Smooth muscle cell (in vitro differentiated cells): ENCODE data around the gene ANKS3. TPM values are rescaled to one million over a fixed set of nuclear protein-coding genes. Genes with fewer than 3 reads are reported as not detected.

ENCODE experiments used
- DNase-seq: peaks from one replicate; lab custom pipeline; 2025; ENCODE audit not compliant: unreplicated experiment; lab: John Stamatoyannopoulos, UW
- H2AFZ ChIP-seq: fragments of 200-600 bp; sonication (generic); 2 replicates; pipeline ENCODE4 v1.6.0; 2016; ENCODE audit warnings: antibody characterized with exemption, low read depth, mild to moderate bottlenecking
- H3F3A ChIP-seq: fragments of 200-600 bp; sonication (generic); 2 replicates; pipeline ENCODE4 v1.6.0; 2017; ENCODE audit warnings: antibody characterized with exemption, low read depth
- H3K27ac ChIP-seq: fragments of 200-600 bp; sonication (generic); 2 replicates; pipeline ENCODE4 v1.5.1; 2016; ENCODE audit warnings: low read depth, mild to moderate bottlenecking
- H3K27me3 ChIP-seq: fragments of 200-600 bp; sonication (generic); 2 replicates; pipeline ENCODE4 v1.6.1; 2016; ENCODE audit warnings: low read depth, mild to moderate bottlenecking
- H3K36me3 ChIP-seq: fragments of 200-600 bp; sonication (generic); 2 replicates; pipeline ENCODE4 v1.5.1; 2016; ENCODE audit warnings: low read depth
- H3K4me1 ChIP-seq: fragments of 200-600 bp; sonication (generic); 2 replicates; pipeline ENCODE4 v1.5.1; 2016; ENCODE audit warnings: low read depth
- H3K4me2 ChIP-seq: fragments of 200-600 bp; sonication (generic); 2 replicates; pipeline ENCODE4 v1.6.0; 2016; ENCODE audit warnings: mild to moderate bottlenecking
- H3K4me3 ChIP-seq: fragments of 200-600 bp; sonication (generic); 2 replicates; pipeline ENCODE4 v1.5.1; 2016; ENCODE audit warnings: mild to moderate bottlenecking
- H3K79me2 ChIP-seq: fragments of 200-600 bp; sonication (generic); 2 replicates; pipeline ENCODE4 v1.6.0; 2016; ENCODE audit warnings: low read depth, mild to moderate bottlenecking
- H3K9ac ChIP-seq: fragments of 200-600 bp; sonication (generic); 2 replicates; pipeline ENCODE4 v1.6.0; 2016; ENCODE audit warnings: low read depth
- H3K9me3 ChIP-seq: fragments of 200-600 bp; sonication (generic); replicated peaks from 2 replicates; pipeline ENCODE4 v1.5.1; 2016; ENCODE audit warnings: low read depth
- H4K20me1 ChIP-seq: fragments of 200-600 bp; sonication (generic); 2 replicates; pipeline ENCODE4 v1.6.0; 2016; ENCODE audit warnings: low read depth
- WGBS: methylation state at CpG from one replicate; pipeline ENCODE4 v1.1.7; 2016; ENCODE audit warnings: low lambda C conversion rate; 5-methylcytosine and 5-hydroxymethylcytosine counted together
- polyA plus RNA-seq: library from polyadenylated mRNA; unstranded; fragments of >200 nt; fragmentation: Nextera tagmentation; extraction: Ambion mirVana; gene quantifications from 2 replicates; pipeline ENCODE4 v1.2.1, GENCODE V29; 2016
- total RNA-seq: library from RNA; depleted of rRNA; stranded (reverse); fragments of >200 nt; gene quantifications from 2 replicates; pipeline ENCODE4 v1.2.3, GENCODE V29; 2014
- TF ChIP-seq, protein P1 (sequence below): fragments of 200-600 bp; sonication (generic); IDR thresholded peaks from 2 replicates; pipeline ENCODE4 v1.5.1; 2017; ENCODE audit warnings: borderline replicate concordance, mild to moderate bottlenecking, antibody characterized with exemption; ENCODE audit not compliant: insufficient read depth, poor library complexity, severe bottlenecking

Gene ANKS3
- total and polyA plus RNA-seq, 2 experiments from 2014 or later, result 15.3 to 15.6 TPM

DNA sequence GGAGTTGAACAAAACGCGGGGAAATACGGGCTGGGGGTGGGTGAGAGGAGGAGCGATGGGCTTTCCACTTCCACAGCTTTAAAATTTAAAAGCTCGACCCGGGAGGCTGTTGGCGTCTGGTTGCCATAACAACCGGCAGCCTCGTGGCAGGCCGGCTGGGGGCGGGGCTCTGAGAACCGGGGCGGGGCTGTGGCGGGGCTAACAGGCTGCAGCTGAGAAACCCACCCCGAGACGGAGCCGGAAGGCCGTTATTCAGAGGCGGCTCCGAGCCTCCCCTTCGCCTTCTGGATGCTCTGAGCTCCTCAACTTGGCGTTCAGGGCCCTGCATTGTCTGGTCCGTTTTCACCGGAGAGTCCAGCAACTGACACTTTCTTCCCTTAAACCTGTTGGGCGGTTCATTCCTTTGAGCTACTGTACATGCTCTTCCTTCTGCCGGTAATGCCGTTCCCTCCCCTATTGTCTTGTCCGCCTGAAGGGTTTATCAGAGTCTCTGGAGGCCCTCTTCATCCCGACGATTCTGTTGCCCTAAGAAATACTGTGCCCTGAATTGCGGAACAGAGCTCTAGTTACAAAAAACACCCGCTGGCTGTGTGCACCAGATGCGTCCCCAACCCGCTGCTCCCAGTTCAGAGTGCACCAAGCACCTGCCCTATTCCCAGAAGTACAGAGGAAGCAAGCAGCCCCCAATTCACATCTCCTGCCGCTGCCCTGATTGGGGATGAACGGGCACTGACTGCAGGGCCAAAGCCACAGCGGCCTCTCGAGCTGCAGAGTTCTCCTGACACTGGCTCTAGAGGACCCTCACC, 862 bp upstream of the ANKS3 start:
- peak overlapping the region; percentile 80 for H3K9ac ChIP-seq
- no peaks in the 10 kb centered on the region for H3K36me3 ChIP-seq
- peak overlapping the region; percentile 83 for H3K27ac ChIP-seq
- 13% methylated on average over 34 of the region's 38 CpGs for WGBS
- H3K4me3 ChIP-seq, result peak overlapping the region; percentile 79
- H3K4me1 ChIP-seq, result peaks cover 6% of the 10 kb centered on the region
- peak; percentile 69 for DNase-seq
- peaks cover 3% of the 10 kb centered on the region for H3F3A ChIP-seq
- H3K27me3 ChIP-seq, result no peaks in the 10 kb centered on the region
- H4K20me1 ChIP-seq, result no peaks in the 10 kb centered on the region
- peak overlapping the region; percentile 42 for H2AFZ ChIP-seq
- peak overlapping the region; percentile 87 for H3K4me2 ChIP-seq
- H3K79me2 ChIP-seq, result peaks cover 8% of the 10 kb centered on the region
- TF ChIP-seq, protein P1, sequence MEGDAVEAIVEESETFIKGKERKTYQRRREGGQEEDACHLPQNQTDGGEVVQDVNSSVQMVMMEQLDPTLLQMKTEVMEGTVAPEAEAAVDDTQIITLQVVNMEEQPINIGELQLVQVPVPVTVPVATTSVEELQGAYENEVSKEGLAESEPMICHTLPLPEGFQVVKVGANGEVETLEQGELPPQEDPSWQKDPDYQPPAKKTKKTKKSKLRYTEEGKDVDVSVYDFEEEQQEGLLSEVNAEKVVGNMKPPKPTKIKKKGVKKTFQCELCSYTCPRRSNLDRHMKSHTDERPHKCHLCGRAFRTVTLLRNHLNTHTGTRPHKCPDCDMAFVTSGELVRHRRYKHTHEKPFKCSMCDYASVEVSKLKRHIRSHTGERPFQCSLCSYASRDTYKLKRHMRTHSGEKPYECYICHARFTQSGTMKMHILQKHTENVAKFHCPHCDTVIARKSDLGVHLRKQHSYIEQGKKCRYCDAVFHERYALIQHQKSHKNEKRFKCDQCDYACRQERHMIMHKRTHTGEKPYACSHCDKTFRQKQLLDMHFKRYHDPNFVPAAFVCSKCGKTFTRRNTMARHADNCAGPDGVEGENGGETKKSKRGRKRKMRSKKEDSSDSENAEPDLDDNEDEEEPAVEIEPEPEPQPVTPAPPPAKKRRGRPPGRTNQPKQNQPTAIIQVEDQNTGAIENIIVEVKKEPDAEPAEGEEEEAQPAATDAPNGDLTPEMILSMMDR, result no peak
- no peaks in the 10 kb centered on the region for H3K9me3 ChIP-seq

DNA sequence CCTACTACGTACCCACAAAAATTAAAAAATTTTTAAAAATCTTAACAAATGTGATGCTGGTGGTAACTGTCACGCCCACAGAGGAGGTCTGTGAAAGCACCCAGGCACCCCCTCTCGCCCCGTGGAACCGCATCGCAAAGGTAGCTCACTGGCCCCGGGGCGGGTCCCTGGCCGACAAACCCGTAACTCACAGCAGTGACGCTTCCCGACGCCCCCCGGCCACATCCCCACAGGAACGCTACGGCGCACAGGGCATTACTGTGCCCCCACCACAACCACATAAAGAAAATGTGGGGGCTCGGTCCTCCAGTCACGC, 366 bp downstream of the ANKS3 start:
- Histone ChIP-seq H3K79me2 (peaks cover 8% of the 10 kb centered on the region), H4K20me1 (no peaks in the 10 kb centered on the region), H3K4me3 (peak overlapping the region; percentile 79), H3K36me3 (no peaks in the 10 kb centered on the region), H2AFZ (peak overlapping the region; percentile 83), H3K4me2 (peak overlapping the region; percentile 87), H3F3A (peaks cover 3% of the 10 kb centered on the region), H3K27ac (no peak overlapping the region), H3K4me1 (peaks cover 6% of the 10 kb centered on the region), H3K9me3 (no peaks in the 10 kb centered on the region), H3K9ac (peak overlapping the region; percentile 80), H3K27me3 (no peaks in the 10 kb centered on the region)
- TF ChIP-seq, protein P1, result no peak
- WGBS, result 1% methylated on average over 19 of the region's 19 CpGs
- no peak for DNase-seq

DNA sequence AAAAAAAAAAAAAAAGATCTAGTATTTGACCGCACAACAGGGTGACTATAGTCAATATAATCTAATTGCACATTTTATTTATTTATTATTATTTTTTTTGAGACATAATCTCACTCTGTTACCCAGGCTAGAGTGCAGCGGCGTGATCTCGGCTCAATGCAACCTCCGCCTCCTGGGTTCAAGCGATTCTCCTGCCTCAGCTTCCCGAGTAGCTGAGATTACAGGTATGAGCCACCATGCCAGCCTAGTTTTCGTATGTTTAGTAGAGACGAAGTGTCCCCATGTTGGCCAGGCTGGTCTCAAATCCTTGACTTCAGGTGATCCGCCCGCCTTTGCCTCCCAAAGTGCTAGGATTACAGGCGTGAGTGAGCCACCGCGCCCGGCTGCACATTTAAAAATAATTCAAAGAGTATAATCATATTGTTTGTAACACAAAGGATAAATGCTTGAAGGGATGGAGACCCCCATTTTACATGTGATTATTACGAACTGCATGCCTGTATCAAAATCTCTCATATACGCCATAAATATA, 794 bp downstream of the ANKS3 start:
- H3K27me3 ChIP-seq, result no peaks in the 10 kb centered on the region
- peaks cover 3% of the 10 kb centered on the region for H3F3A ChIP-seq
- H3K27ac ChIP-seq, result no peak overlapping the region

More for the DNA sequence above, 794 bp downstream of the ANKS3 start:
- Histone ChIP-seq H3K9ac (peak overlapping the region; percentile 80), H3K4me2 (peak overlapping the region; percentile 87), H3K4me3 (peak overlapping the region; percentile 79), H2AFZ (peak overlapping the region; percentile 83), H3K79me2 (peaks cover 8% of the 10 kb centered on the region), H3K36me3 (no peaks in the 10 kb centered on the region), H3K9me3 (no peaks in the 10 kb centered on the region), H3K4me1 (peaks cover 6% of the 10 kb centered on the region), H4K20me1 (no peaks in the 10 kb centered on the region)
- no peak for DNase-seq
- WGBS, result 25% methylated on average over 17 of the region's 17 CpGs
- TF ChIP-seq, protein P1, result no peak
